A204.1 (cell line): ENCODE data around the gene RANBP9.

Experiments used
- FAIRE-seq: peaks from 2 replicates; lab custom pipeline; 2012; peaks lifted over from hg19 to GRCh38; lab: Jason Lieb, UNC

The RANBP9 gene

DNA sequence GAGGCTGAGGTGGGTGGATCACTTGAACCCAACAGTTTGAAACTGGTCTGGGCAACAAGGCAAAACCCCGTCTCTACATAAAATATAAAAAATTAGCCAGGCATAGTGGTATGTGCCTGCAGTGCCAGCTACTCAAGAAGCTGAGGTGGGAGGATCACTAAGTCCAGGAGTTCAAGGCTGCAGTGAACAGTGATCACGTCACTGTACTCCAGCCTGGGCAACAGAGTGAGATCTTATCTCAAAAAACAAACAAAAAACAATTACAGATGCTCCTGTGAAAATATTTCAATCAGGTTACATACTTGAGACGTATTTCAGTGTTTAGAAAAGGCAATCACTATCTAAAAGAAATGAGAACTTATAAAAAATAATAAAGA is 33.8 kb downstream of the RANBP9 start:
- no peak for FAIRE-seq

GRCh38 chr6:13676551-13677156 is 35.0 kb downstream of the RANBP9 start:
- no peak for FAIRE-seq

DNA sequence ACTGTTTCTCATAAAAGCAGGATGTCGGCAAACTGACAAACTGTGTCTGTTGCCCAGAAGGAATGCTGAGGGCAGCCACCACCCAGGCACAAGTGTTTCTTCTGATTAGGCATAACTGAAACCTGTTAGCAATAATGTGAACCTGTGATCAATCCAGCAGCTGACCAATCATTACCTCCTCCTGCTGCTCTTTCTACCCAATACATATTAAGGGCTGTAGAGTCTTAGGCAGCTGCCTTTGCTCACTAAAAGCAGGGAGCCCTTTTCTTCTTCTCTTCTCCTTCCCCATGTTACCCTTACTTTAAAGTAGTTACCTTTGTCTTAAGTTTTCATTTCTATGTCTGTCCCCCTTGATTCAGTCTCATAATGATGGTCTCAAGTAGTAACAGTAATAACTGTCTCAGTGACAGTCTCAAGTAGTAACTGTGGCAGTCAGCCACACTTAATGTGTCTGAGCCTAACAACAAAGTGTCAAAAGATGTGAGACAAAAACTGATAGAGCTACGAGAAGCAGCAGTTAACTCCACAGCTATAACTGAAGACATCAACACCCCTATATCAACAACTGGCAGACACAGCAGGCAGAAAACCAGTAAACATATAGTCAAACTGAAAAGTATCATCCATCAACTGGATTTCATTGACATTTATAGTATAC is 37.0 kb downstream of the RANBP9 start:
- FAIRE-seq = no peak

- FAIRE-seq = no peak
Observed at GRCh38 chr6:13673825-13674444, 37.7 kb downstream of the RANBP9 start.

DNA sequence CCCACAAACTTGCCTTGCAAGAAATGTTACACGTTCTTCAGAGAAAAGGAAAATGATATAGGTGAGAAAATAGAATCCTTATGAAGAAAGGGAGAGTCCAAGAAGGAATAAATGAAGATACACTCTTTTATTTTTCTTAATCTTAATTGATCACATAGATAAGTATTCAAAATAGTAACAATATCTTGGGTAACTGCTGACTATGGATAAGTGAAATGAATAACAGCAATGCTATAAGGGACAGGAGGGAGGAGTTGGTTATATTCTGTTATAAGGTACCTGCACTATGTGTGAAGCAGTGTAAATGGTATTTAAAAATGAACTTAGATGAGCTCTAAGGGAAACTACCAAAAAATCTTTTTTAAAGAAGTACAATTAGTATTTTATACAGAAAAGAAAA is 38.3 kb downstream of the RANBP9 start:
- no peak for FAIRE-seq

DNA sequence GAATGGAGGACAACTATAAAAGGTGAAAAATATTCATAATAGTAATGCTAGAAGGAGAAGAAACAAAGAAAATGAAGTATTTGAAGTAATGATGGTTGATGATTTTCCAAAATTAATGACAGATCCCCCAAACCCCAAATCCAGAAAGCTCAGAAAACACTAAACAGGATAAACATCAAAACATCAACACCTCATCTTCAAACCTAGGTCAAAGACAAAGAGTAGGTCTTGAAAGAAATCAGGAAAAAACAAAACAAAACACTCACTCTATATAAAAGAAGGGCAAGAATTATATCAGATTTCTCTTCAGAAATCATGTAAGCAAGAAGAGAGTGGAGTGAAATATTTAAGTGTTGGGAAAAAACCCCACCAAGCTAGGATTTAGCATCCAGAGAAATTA is 38.7 kb downstream of the RANBP9 start:
- no peak for FAIRE-seq

DNA sequence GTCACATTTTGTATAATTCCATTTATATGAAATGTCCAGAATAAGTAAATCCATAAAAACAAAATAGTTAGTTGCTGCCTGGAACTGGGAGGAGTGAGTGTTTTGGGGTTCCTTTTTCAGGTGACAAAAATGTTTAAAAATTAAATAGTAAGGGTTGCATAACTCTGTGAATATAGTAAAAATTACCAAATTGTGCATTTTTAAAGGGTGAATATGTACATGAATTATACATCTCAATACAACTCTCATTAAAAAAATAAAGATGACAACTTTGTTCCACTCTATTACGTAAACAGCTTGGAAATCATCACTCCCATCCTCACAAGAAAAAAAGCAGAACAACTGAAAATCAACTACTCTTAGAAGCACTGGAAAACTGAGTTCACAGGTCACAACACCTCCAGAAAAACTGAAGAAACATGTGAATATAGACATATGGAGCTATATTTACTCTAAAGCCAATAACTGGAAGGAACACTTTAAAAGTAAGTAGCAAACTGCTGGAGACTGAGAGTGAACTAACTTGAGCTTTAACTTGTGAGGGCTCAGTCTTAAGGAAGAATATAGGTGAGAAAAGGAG is 40.0 kb downstream of the RANBP9 start:
- no peak for FAIRE-seq

GRCh38 chr6:13669476-13669875 is 42.2 kb downstream of the RANBP9 start:
- FAIRE-seq = no peak

DNA sequence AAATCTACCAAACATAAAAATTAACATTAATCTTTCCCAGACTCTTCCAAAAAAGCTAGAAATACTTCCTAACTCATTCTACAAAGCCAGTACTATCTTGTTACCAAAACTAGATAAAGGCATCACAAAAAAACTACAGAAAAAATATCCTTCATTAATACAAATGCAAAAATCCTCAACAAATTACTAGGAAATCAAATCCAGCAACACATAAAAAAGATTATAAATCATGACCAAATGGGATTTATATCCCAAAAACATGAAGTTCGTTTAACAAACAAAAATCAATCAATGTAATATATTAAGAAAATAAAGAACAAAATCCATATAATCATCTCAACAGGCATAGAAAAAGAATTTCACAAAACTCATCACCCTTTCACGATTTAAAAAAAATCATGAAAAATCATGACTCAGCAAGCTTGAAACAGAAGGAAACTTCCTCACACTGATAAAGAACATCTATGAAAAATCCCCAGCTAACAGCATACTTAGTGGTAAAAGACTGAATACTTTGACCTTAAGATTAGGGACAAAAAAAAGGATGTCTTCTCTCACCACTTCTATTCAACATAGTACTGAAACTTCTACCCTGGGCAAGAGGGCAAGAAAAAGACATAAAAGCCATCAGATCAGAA is 43.2 kb downstream of the RANBP9 start:
- no peak for FAIRE-seq

DNA sequence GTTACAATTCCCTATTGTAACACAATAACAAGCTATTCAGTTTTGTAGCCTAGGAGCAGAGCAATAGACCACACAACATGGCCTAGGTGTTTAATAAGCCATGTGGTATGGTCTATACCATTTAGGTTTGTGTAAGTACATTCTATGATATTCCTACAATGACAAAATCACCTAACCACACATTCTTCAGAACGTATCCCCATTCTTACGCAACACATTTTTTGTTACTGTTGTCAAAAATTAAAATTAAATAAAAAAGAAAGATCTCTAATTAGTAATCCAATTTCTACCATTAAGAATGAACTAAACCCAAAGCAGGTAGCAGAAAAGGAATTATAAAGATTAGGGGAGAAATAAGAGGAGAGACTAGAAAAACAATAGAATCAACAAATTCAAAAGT is 44.0 kb downstream of the RANBP9 start:
- no peak for FAIRE-seq

DNA sequence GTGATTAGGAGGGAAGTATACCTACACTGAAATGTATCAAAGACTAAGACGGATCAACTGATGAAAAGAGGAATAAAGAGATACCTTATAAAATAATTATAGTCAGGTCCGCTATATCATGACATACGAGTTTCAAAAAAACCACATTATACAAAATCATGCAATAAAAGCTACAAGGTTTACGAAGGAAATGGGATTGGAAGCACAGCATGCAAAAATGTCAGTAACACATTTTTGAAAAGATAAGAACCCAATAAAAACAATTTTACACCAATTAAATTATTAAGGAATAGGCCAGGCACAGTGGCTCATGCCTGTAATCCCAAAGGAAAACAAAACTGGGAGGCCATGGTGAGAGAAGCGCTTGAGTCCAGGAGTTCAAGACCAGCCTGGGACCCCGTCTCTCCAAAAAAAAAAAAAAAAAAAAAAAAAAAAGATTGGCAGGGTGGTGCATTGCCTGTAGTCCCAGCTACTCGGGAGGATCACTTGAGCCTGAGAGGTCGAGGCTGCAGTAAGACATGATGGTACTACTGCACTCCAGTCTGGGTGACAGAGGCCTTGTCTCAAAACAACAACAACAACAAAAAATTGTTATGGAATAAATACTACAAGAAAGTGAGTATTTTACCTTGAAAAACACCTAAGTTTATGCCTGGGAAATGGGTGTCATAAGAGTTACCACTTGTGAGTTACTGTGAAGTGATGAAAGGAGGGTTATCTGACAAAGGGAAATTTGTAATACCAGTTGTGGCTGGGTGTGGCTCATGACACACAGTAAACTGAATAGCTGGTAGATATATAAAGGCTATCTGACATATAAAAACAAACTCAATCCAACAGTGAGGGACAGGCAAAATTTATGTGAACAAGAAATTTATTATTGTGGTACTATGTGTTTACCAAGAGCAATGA is 45.2 kb downstream of the RANBP9 start:
- no peak for FAIRE-seq

GRCh38 chr6:13664703-13665352 is 46.8 kb downstream of the RANBP9 start:
- FAIRE-seq = no peak

DNA sequence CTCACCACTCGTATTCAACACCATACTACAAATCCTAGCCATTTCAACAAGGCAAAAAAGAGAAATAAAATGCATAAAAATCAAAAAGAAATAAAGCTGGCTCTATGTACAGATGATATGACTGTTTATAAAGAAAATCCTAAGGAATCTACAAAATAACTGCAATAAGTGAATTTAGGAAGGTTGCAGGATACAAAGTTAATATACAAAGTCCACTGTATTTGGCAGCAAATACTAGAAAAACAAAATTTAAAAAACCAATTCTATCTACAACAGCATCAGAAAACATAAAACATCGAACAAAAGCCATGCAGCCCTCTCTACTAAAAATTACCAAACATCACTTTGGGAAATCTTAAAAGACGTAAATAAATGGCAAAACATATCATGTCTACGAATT is 47.6 kb downstream of the RANBP9 start:
- no peak for FAIRE-seq

- FAIRE-seq = no peak
Observed at GRCh38 chr6:13662651-13663334, 48.8 kb downstream of the RANBP9 start.

GRCh38 chr6:13661647-13662046 is 50.0 kb downstream of the RANBP9 start:
- no peak for FAIRE-seq

GRCh38 chr6:13660893-13661292 is 50.7 kb downstream of the RANBP9 start:
- no peak for FAIRE-seq

DNA sequence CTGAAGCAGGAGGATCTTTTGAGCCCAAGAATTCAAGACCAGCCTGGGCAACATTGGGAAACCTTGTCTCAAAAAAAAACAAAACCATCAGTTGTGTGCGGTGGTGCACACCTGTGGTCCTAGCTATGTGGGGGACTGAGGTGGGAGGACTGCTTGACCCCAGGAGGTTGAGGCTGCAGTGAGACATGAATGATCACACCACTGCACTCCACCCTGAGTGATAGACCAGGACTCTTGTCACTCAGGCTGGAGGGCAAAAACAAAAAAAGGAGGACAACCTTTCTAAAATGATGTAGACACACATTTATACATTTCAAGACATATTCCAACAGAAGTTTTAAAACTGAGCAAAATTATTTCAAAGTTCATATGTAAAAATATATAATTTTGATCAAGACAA is 51.4 kb downstream of the RANBP9 start:
- FAIRE-seq = no peak

DNA sequence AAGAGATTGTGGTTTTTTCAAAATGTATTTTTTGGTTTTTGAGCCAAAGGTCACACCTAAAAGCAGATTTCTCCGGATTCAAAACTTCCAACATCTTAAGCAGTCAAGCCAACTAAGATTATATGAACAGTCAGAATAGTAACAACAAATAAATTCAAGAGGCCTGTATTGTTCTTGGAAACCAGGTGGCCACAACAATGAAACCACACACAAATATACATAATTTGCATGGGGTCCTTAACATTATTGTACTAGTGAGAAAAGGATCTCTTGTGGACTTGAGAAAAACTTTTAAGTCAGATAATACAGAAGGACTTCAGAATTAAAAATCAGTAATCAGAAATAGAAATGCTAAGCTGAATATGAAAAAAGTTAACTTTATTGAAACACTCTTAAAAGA is 55.9 kb downstream of the RANBP9 start:
- no peak for FAIRE-seq

DNA sequence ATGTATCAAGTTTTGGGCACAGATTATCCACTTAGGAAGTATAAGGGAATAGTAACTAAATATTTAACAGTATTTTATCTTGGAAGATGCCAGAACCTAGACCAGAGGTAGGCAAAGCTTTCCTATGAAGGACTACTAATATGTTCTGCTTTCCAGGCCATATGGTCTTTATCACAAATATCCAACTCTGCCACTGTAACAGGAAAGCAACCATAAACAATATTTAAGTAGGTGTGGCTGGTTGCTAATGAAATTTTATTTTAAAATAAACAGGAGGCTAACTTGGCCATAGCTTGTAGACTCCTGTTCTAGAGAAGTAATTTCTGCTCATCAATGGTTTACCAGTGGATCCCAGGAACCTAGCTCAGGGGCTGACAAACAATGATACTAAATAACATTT is 57.1 kb downstream of the RANBP9 start:
- FAIRE-seq = no peak

DNA sequence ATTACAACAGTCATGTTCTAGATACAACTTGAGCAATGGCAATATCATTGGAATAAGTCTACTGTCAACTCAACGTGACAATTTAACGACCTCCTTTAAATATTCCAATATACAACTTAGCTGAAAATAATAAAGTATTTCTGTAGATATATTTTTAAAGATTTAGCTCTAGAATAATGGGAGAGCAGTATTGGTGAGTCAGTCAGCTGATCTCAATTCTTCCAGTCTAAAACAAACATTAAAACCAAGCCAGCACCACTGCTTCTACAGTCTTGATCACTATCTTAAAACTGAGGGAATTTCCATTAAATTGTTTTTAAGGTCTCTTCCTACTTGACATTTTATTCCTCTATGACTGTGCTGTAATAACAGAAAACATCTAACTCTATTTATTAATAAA is 58.3 kb downstream of the RANBP9 start:
- FAIRE-seq = no peak

DNA sequence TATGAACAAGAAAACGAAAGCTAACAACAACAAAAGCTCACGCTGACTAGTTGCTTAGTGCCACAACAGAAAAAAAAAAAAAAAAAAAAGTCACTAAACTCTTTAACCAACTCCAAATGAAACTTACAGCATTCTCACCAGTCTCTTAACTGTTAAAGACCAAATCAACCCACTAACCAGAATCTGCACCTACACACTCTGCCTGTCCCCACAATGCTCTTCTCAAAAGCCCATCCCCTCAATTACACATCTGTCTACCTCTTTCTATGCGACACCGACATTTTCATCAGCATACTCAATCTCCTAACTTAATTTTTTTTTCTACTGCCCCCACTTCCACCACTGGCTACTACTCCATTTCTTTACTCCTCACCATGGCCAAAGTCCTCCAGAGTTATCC is 62.2 kb downstream of the RANBP9 start:
- FAIRE-seq = no peak
